PC-3 (cell line): Measurements from ENCODE around the gene CFAP91. TPM values are rescaled to one million over a fixed set of nuclear protein-coding genes. Genes with fewer than 3 reads are reported as not detected.

Experiments used
- ATAC-seq: fragments of 200-7000 bp; cut with Tn5 transposase; 2 replicates; pipeline ENCODE4 v1.9.1; 2020; ENCODE audit warnings: mild to moderate bottlenecking, moderate library complexity
- BruUV-seq: library from RNA; stranded (reverse); fragments of 400-500 nt; replicated peaks from 2 replicates; lab custom pipeline; 2021; lab: Mats Ljungman, UMichigan
- CTCF ChIA-PET: fragments of 300-600 bp; sonication (Branson Sonifier 250); formaldehyde crosslinking; loops from one replicate; lab custom pipeline; 2022; ENCODE audit warnings: antibody characterized with exemption; lab: Charles Lee
- POLR2A ChIA-PET: fragments of 300-600 bp; sonication (Branson Sonifier 250); formaldehyde crosslinking; loops from one replicate; lab custom pipeline; 2022; ENCODE audit warnings: antibody characterized with exemption; ENCODE audit not compliant: unreplicated experiment; lab: Charles Lee
- DNase-seq: peaks from one replicate; pipeline ENCODE4 v3.0.0-alpha.2; 2015
- H2AFZ ChIP-seq: fragments of 300-600 bp; sonication (generic); 2 replicates; pipeline ENCODE4 v1.6.0; 2016; ENCODE audit warnings: antibody characterized with exemption, low read length
- H3F3A ChIP-seq: fragments of 300-600 bp; sonication (generic); one replicate; pipeline ENCODE4 v1.6.0; 2017; ENCODE audit warnings: antibody characterized with exemption, low read length, control low read depth, mild to moderate bottlenecking; ENCODE audit not compliant: unreplicated experiment
- H3K27ac ChIP-seq: fragments of 300-600 bp; sonication (generic); 2 replicates; pipeline ENCODE4 v1.5.1; 2016; ENCODE audit warnings: mild to moderate bottlenecking, low read length
- H3K27me3 ChIP-seq: fragments of 300-600 bp; sonication (generic); 2 replicates; pipeline ENCODE4 v1.6.1; 2016; ENCODE audit warnings: low read length, mixed read lengths
- H3K36me3 ChIP-seq: fragments of 300-600 bp; sonication (generic); 2 replicates; pipeline ENCODE4 v1.6.1; 2016; ENCODE audit warnings: low read depth, mixed run types, low read length, mixed read lengths
- H3K4me1 ChIP-seq: fragments of 300-600 bp; sonication (generic); 2 replicates; pipeline ENCODE4 v1.5.1; 2016; ENCODE audit warnings: low read length; ENCODE audit not compliant: insufficient read depth
- H3K4me2 ChIP-seq: fragments of 300-600 bp; sonication (generic); 2 replicates; pipeline ENCODE4 v1.6.0; 2016; ENCODE audit warnings: low read length
- H3K4me3 ChIP-seq: fragments of 300-600 bp; sonication (generic); 2 replicates; pipeline ENCODE4 v1.5.1; 2016; ENCODE audit warnings: mild to moderate bottlenecking, low read length, mixed read lengths
- H3K79me2 ChIP-seq: fragments of 300-600 bp; sonication (generic); 2 replicates; pipeline ENCODE4 v1.6.1; 2017; ENCODE audit warnings: low read length, mixed read lengths
- H3K9ac ChIP-seq: fragments of 300-600 bp; sonication (generic); 2 replicates; pipeline ENCODE4 v1.6.0; 2016; ENCODE audit warnings: mild to moderate bottlenecking, low read length
- H3K9me2 ChIP-seq: fragments of 300-600 bp; sonication (generic); replicated peaks from 2 replicates; pipeline ENCODE4 v1.6.1; 2016; ENCODE audit warnings: mixed run types, low read length, mixed read lengths
- H3K9me3 ChIP-seq: fragments of 300-600 bp; sonication (generic); 2 replicates; pipeline ENCODE4 v1.6.1; 2016; ENCODE audit warnings: low read length, mixed read lengths
- H4K20me1 ChIP-seq: fragments of 300-600 bp; sonication (generic); 2 replicates; pipeline ENCODE4 v1.6.1; 2016; ENCODE audit warnings: low read length, mixed read lengths
- EZH2 ChIP-seq: fragments of 300-600 bp; sonication (generic); IDR thresholded peaks from one replicate; pipeline ENCODE4 v1.6.1; 2017; ENCODE audit warnings: antibody characterized with exemption, mild to moderate bottlenecking, low read length; ENCODE audit not compliant: unreplicated experiment
- EZH2phosphoT487 ChIP-seq: fragments of 300-600 bp; sonication (generic); IDR thresholded peaks from 2 replicates; pipeline ENCODE4 v1.6.1; 2018; ENCODE audit warnings: mild to moderate bottlenecking, antibody characterized with exemption, low read length, borderline replicate concordance
- intact Hi-C: fragments of 100-400 bp; cut with micrococcal nuclease; formaldehyde crosslinking; loops from 2 replicates; pipeline ENCODE4 v1.9.0; 2023
- total RNA-seq: library from RNA; depleted of rRNA; stranded (reverse); fragments of >200 nt; gene quantifications from 2 replicates; pipeline ENCODE4 v1.2.3, GENCODE V29; 2014
- TF ChIP-seq, protein P1 (sequence below): fragments of 300-600 bp; sonication (generic); conservative IDR thresholded peaks from 2 replicates; pipeline ENCODE4 v1.5.1; 2017; ENCODE audit warnings: antibody characterized with exemption, low read depth, mild to moderate bottlenecking, low read length

Gene CFAP91
- total RNA-seq, 1 experiment from 2014 or later: 1.1 TPM

DNA sequence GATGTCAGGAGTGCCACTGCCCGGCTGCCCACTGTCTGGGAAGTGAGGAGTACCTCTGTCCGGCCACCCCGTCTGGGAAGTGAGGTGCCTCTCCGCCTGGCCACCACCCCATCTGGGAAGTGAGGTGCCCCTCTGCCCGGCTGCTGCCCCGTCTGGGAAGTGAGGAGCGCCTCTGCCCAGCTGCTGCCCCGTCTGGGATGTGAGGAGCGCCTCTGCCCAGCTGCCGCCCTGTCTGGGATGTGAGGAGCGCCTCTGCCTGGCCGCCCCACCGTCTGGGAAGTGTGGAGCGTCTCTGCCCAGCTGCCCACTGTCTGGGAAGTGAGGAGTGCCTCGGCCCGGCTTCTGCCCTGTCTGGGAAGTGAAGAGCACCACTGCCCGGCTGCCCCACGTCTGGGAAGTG, 28.9 kb upstream of the CFAP91 start:
- Histone ChIP-seq H3K36me3 (peaks cover 43% of the 10 kb centered on the region), H3K9ac (no peak overlapping the region), H4K20me1 (no peaks in the 10 kb centered on the region), H2AFZ (no peak overlapping the region), H3K79me2 (peaks cover 20% of the 10 kb centered on the region), H3F3A (no peaks in the 10 kb centered on the region), H3K9me2 (no peaks in the 10 kb centered on the region), H3K27ac (no peak overlapping the region), H3K9me3 (no peaks in the 10 kb centered on the region), H3K4me3 (no peak overlapping the region), H3K27me3 (no peaks in the 10 kb centered on the region), H3K4me2 (no peak overlapping the region), H3K4me1 (peaks cover 24% of the 10 kb centered on the region)
- POLR2A ChIA-PET: no interaction called here
- CTCF ChIA-PET: no interaction called here
- DNase-seq (no peak), ATAC-seq (no peak)
- BruUV-seq: no TSS peak
- intact Hi-C loops: no loop called here
- TF ChIP-seq EZH2 (no peak), EZH2phosphoT487 (no peak)
- TF ChIP-seq, protein P1, sequence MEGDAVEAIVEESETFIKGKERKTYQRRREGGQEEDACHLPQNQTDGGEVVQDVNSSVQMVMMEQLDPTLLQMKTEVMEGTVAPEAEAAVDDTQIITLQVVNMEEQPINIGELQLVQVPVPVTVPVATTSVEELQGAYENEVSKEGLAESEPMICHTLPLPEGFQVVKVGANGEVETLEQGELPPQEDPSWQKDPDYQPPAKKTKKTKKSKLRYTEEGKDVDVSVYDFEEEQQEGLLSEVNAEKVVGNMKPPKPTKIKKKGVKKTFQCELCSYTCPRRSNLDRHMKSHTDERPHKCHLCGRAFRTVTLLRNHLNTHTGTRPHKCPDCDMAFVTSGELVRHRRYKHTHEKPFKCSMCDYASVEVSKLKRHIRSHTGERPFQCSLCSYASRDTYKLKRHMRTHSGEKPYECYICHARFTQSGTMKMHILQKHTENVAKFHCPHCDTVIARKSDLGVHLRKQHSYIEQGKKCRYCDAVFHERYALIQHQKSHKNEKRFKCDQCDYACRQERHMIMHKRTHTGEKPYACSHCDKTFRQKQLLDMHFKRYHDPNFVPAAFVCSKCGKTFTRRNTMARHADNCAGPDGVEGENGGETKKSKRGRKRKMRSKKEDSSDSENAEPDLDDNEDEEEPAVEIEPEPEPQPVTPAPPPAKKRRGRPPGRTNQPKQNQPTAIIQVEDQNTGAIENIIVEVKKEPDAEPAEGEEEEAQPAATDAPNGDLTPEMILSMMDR: no peak

DNA sequence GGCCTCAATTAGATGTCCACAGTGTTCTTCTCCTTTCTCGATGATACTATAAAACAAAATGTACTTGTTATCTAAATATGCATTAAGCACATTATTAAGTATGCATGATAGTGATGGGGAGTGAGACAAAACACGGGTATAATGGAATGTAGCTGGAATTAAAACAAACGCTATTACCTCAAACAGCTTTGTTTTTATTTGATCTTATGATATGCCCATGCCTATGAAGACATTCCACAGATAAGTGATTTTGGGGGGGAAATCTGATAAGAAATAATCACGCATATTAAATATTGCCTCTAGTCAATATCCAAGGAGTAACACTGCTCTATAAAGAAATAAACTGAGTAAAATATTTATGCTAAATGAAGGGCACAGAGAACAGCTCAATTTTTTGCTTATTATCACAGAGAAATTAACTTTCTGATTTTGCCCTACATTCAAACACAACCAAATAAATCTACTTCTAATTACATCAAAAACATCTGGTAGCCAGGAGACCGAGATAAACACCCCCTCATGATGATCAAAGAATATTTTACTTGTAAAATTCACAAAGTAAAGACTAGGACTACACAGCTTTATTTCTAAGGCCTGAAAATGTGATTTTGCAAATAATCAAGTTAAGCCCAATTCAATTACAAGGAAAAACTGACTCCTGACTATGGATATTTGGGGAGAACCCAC, 27.5 kb upstream of the CFAP91 start:
- no peaks in the 10 kb centered on the region for H3F3A ChIP-seq
- POLR2A ChIA-PET: interaction anchor here (0.5 kb wide), 1 partner anchor 211 kb away, joined by 3 read pairs; no protein-coding TSS in a partner anchor
- H3K36me3 ChIP-seq: peaks cover 38% of the 10 kb centered on the region
- no peak overlapping the region for H3K27ac ChIP-seq
- no peak overlapping the region for H2AFZ ChIP-seq
- CTCF ChIA-PET: no interaction called here
- ATAC-seq (no peak), DNase-seq (no peak)
- peaks cover 19% of the 10 kb centered on the region for H3K4me1 ChIP-seq
- intact Hi-C loops: no loop called here
- H3K9me2 ChIP-seq: no peaks in the 10 kb centered on the region
- peak overlapping the region; percentile 84 for H3K4me3 ChIP-seq
- no peak overlapping the region for H3K9ac ChIP-seq
- H3K9me3 ChIP-seq: no peaks in the 10 kb centered on the region
- no TSS peak for BruUV-seq
- no peaks in the 10 kb centered on the region for H3K27me3 ChIP-seq
- TF ChIP-seq, protein P1: no peak
- TF ChIP-seq EZH2phosphoT487: no peak
- no peak for TF ChIP-seq EZH2
- no peaks in the 10 kb centered on the region for H4K20me1 ChIP-seq
- H3K4me2 ChIP-seq: peak overlapping the region; percentile 90
- peaks cover 20% of the 10 kb centered on the region for H3K79me2 ChIP-seq

DNA sequence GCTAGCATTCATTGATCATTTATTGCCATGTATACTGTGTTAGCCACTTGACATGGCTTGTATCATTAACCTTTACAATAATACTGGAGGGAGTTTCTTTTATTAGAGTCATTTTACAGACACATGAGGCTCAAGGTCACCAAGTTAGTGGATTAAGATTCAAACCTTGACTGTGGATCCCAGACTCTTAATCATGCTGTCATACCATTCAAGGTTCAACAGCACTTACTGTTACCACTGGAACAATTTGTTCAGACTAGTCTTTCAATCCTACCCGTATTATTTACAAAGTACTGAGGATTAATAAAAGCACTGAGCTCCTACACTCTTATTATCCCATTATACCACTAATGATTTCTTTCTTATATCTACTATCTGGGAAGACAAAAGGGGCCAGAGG, 26.8 kb upstream of the CFAP91 start:
- no peaks in the 10 kb centered on the region for H3F3A ChIP-seq
- no peak overlapping the region for H3K27ac ChIP-seq
- ChIA-PET CTCF (no interaction called here), POLR2A (interaction anchor here (1.0 kb wide), 1 partner anchor 12 kb away, joined by 5 read pairs; no protein-coding TSS in a partner anchor)
- no peaks in the 10 kb centered on the region for H3K9me2 ChIP-seq
- peaks cover 20% of the 10 kb centered on the region for H3K79me2 ChIP-seq
- peaks cover 34% of the 10 kb centered on the region for H3K36me3 ChIP-seq
- H3K9ac ChIP-seq: peak overlapping the region; percentile 80
- H3K4me2 ChIP-seq: peak overlapping the region; percentile 90
- ATAC-seq: no peak
- peaks cover 18% of the 10 kb centered on the region for H3K4me1 ChIP-seq
- no peak overlapping the region for H2AFZ ChIP-seq
- H3K27me3 ChIP-seq: no peaks in the 10 kb centered on the region
- no peak for TF ChIP-seq EZH2
- TF ChIP-seq, protein P1: no peak
- TF ChIP-seq EZH2phosphoT487: no peak
- H3K9me3 ChIP-seq: no peaks in the 10 kb centered on the region
- intact Hi-C loops: loop anchor here (1.0 to 2.0 kb wide), 2 partner anchors 97 to 151 kb away; partner anchors contain the start of gene ADPRH
- no TSS peak for BruUV-seq
- no peaks in the 10 kb centered on the region for H4K20me1 ChIP-seq
- no peak for DNase-seq
- H3K4me3 ChIP-seq: peak overlapping the region; percentile 84
